Keratinocyte (primary cell): ENCODE data around the gene DEGS2. TPM values are rescaled to one million over a fixed set of nuclear protein-coding genes. Genes with fewer than 3 reads are reported as not detected.

Experiments
- DNase-seq: peaks from one replicate; pipeline ENCODE4 v3.0.0-alpha.2; 2011; ENCODE audit warnings: low read depth, missing footprints, low spot score
- FAIRE-seq: peaks from 2 replicates; lab custom pipeline; 2011; peaks lifted over from hg19 to GRCh38; lab: Jason Lieb, UNC
- H2AFZ ChIP-seq: 2 replicates; pipeline ENCODE4 v1.6.0; 2012; ENCODE audit warnings: low read length, control low read depth, inconsistent platforms; ENCODE audit not compliant: control insufficient read depth
- H3K27ac ChIP-seq: 2 replicates; pipeline ENCODE4 v1.5.1; 2011; ENCODE audit warnings: low read length; ENCODE audit not compliant: control insufficient read depth, insufficient read depth
- H3K27me3 ChIP-seq: 3 replicates; pipeline ENCODE4 v1.6.0; 2011; ENCODE audit warnings: low read length; ENCODE audit not compliant: control insufficient read depth, insufficient read depth; ENCODE audit errors: extremely low read depth
- H3K36me3 ChIP-seq, 2 experiments: 2 replicates in 1 of 2; 3 replicates in 1 of 2; pipeline ENCODE4 v1.5.1; 2011; ENCODE audit warnings: low read length in 2 of 2, mild to moderate bottlenecking in 1 of 2; ENCODE audit not compliant: control insufficient read depth in 2 of 2, insufficient read depth in 2 of 2; ENCODE audit errors: extremely low read depth in 1 of 2
- H3K4me1 ChIP-seq: 3 replicates; pipeline ENCODE4 v1.5.1; 2011; ENCODE audit warnings: low read length; ENCODE audit not compliant: control insufficient read depth, insufficient read depth; ENCODE audit errors: extremely low read depth
- H3K4me2 ChIP-seq: 3 replicates; pipeline ENCODE4 v1.6.0; 2011; ENCODE audit warnings: low read depth, low read length; ENCODE audit not compliant: control insufficient read depth, insufficient read depth; ENCODE audit errors: extremely low read depth
- H3K4me3 ChIP-seq, 3 experiments: fragments of 200-600 bp in 1 of 3; sonication (generic) in 1 of 3; 2 replicates in 2 of 3; 3 replicates in 1 of 3; pipeline ENCODE4 v1.5.1; 2011 to 2016; ENCODE audit warnings: low read length in 3 of 3, mild to moderate bottlenecking in 3 of 3, control low read depth in 2 of 3, inconsistent platforms in 1 of 3, low read depth in 1 of 3, mixed read lengths in 1 of 3, mixed run types in 1 of 3, moderate library complexity in 1 of 3; ENCODE audit not compliant: control insufficient read depth in 2 of 3, insufficient read depth in 2 of 3; ENCODE audit errors: extremely low read depth in 1 of 3
- H3K79me2 ChIP-seq: 2 replicates; pipeline ENCODE4 v1.6.0; 2012; ENCODE audit warnings: low read length; ENCODE audit not compliant: control insufficient read depth, insufficient read depth
- H3K9ac ChIP-seq: 3 replicates; pipeline ENCODE4 v1.6.0; 2011; ENCODE audit warnings: low read length; ENCODE audit not compliant: control insufficient read depth, insufficient read depth; ENCODE audit errors: extremely low read depth
- H3K9me1 ChIP-seq: 3 replicates; pipeline ENCODE4 v1.6.0; 2011; ENCODE audit warnings: low read length; ENCODE audit not compliant: control insufficient read depth, insufficient read depth; ENCODE audit errors: extremely low read depth
- H3K9me3 ChIP-seq: 2 replicates; pipeline ENCODE4 v1.5.1; 2012; ENCODE audit warnings: low read depth, low read length; ENCODE audit not compliant: control insufficient read depth
- H4K20me1 ChIP-seq: 3 replicates; pipeline ENCODE4 v1.6.0; 2011; ENCODE audit warnings: low read length; ENCODE audit not compliant: control insufficient read depth, insufficient read depth; ENCODE audit errors: extremely low read depth
- EZH2 ChIP-seq: IDR thresholded peaks from one replicate; pipeline ENCODE4 v1.6.1; 2012; ENCODE audit warnings: inconsistent platforms, mild to moderate bottlenecking, low read length, moderate library complexity
- dilution Hi-C: fragments of 300-500 bp; cut with MboI; formaldehyde crosslinking; loops from one replicate; pipeline ENCODE4 v1.7.0; 2020; ENCODE audit warnings: low sequenced_read_pairs; ENCODE audit not compliant: extremely low pct_ligation_motif_present
- polyA plus RNA-seq, 5 experiments: library from polyadenylated mRNA; depleted of rRNA in 3 of 5; stranded (reverse) in 3 of 5; stranded (forward) in 1 of 5; unstranded in 1 of 5; fragments of >200 nt; gene quantifications; 1 replicate in 1 of 5; 2 replicates in 3 of 5; 3 replicates in 1 of 5; pipeline versions ENCODE4 v1.2.1 to v1.2.3, GENCODE V29; 2011 to 2012; ENCODE audit warnings: missing spikeins in 2 of 5, low read depth in 1 of 5, low replicate concordance in 1 of 5
- TF ChIP-seq, protein P1 (sequence below), 3 experiments: IDR thresholded peaks in 1 of 3; conservative IDR thresholded peaks in 1 of 3; optimal IDR thresholded peaks in 1 of 3; 2 replicates in 2 of 3; 3 replicates in 1 of 3; pipeline versions ENCODE3 to v1.5.1; 2011; ENCODE audit warnings: low read length in 3 of 3, mild to moderate bottlenecking in 3 of 3, moderate library complexity in 2 of 3, control low read depth in 1 of 3, inconsistent platforms in 1 of 3; ENCODE audit not compliant: insufficient read depth in 2 of 3; ENCODE audit errors: extremely low read depth in 1 of 3

Gene DEGS2
- polyA plus RNA-seq, 1 donor (not counting 4 experiments of a cell fraction or from before 2014, with no cell fraction given), result 0.46 TPM

GRCh38 chr14:100123618-100124017 lies 35.8 kb downstream of the DEGS2 start:
- no peak overlapping the region for H2AFZ ChIP-seq
- dilution Hi-C loops, result no loop called here
- no peak overlapping the region for H3K9ac ChIP-seq
- H3K36me3 ChIP-seq, result peaks cover 0 to 3% of the 10 kb centered on the region in 2 experiments
- H3K9me3 ChIP-seq, result no peaks in the 10 kb centered on the region
- no peak overlapping the region for H3K27ac ChIP-seq
- no peak for DNase-seq
- H3K4me1 ChIP-seq, result no peaks in the 10 kb centered on the region
- no peaks in the 10 kb centered on the region for H4K20me1 ChIP-seq
- no peaks in the 10 kb centered on the region for H3K79me2 ChIP-seq
- no peak overlapping the region for H3K4me3 ChIP-seq
- TF ChIP-seq EZH2, result no peak
- H3K4me2 ChIP-seq, result no peak overlapping the region
- H3K9me1 ChIP-seq, result no peaks in the 10 kb centered on the region
- no peak for FAIRE-seq
- no peaks in the 10 kb centered on the region for H3K27me3 ChIP-seq

DNA sequence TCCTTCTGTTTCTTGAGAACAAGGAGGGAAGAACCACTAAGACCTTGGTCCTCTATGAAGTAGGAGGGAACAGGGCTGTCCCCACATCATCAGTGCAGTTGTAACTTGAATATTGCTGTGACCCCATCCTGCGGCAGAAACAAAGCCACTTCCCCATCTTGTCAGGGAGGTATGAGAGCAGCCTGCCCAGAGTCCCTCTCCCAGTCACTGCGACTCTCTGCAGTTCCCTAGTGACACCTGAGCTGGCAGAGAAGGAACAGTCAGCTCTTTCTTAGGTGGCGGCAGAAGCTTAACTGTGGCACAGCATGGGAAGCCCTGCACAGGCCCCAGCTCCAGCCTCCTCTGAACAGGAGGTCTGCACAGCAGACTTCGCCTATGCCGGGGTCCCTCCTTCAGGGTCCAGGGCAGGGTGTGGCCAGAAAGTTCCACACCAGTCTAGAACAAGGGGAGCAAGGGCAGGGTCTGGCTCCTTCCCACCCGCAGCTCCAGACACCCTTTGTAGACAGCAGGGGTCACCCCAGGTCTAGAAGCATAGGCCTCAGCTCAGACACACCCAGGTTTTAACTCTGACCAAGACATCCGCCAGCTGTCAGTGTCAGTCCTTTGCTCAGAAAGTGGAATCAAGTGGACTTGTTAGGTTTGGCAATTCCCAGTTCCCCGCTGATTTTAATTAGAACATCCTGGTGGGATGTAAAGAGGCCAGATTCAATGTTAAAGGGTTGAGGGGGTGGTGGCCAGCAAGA lies 36.8 kb downstream of the DEGS2 start:
- DNase-seq (no peak), FAIRE-seq (no peak)
- H3K79me2 ChIP-seq, result no peaks in the 10 kb centered on the region
- no peak overlapping the region for H3K9ac ChIP-seq
- no peaks in the 10 kb centered on the region for H4K20me1 ChIP-seq
- H3K4me2 ChIP-seq, result no peak overlapping the region
- TF ChIP-seq, protein P1, sequence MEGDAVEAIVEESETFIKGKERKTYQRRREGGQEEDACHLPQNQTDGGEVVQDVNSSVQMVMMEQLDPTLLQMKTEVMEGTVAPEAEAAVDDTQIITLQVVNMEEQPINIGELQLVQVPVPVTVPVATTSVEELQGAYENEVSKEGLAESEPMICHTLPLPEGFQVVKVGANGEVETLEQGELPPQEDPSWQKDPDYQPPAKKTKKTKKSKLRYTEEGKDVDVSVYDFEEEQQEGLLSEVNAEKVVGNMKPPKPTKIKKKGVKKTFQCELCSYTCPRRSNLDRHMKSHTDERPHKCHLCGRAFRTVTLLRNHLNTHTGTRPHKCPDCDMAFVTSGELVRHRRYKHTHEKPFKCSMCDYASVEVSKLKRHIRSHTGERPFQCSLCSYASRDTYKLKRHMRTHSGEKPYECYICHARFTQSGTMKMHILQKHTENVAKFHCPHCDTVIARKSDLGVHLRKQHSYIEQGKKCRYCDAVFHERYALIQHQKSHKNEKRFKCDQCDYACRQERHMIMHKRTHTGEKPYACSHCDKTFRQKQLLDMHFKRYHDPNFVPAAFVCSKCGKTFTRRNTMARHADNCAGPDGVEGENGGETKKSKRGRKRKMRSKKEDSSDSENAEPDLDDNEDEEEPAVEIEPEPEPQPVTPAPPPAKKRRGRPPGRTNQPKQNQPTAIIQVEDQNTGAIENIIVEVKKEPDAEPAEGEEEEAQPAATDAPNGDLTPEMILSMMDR (optimal IDR thresholded peaks at IDR 0.05 in 1 of 3, IDR thresholded peaks at IDR 0.05 in 1 of 3, conservative IDR thresholded peaks at IDR 0.05 in 1 of 3; ENCODE audit: extremely low read depth in 1 of 3, insufficient read depth in 2 of 3, low read length in 3 of 3), result no peak
- no peak for TF ChIP-seq EZH2
- no peak overlapping the region for H3K27ac ChIP-seq
- no peak overlapping the region for H2AFZ ChIP-seq
- peaks cover 0 to 3% of the 10 kb centered on the region in 2 experiments for H3K36me3 ChIP-seq
- no peaks in the 10 kb centered on the region for H3K27me3 ChIP-seq
- dilution Hi-C loops, result no loop called here
- no peaks in the 10 kb centered on the region for H3K4me1 ChIP-seq
- no peaks in the 10 kb centered on the region for H3K9me1 ChIP-seq
- H3K9me3 ChIP-seq, result no peaks in the 10 kb centered on the region
- H3K4me3 ChIP-seq, result no peak overlapping the region
